ENCODE measurements around the gene OR2AG2. TPM values are rescaled to one million over a fixed set of nuclear protein-coding genes. Genes with fewer than 3 reads are reported as not detected.

The OR2AG2 gene
- total and polyA plus RNA-seq, 9 of the 15 experiments (the other 6 are each of a cell fraction or from before 2014, with no cell fraction given): 0.15 to 0.91 (median 0.55) TPM

GRCh38 chr11:6737872-6738466 is 33.8 kb downstream of the OR2AG2 start (continued):
- TF ChIP-seq, protein P1, sequence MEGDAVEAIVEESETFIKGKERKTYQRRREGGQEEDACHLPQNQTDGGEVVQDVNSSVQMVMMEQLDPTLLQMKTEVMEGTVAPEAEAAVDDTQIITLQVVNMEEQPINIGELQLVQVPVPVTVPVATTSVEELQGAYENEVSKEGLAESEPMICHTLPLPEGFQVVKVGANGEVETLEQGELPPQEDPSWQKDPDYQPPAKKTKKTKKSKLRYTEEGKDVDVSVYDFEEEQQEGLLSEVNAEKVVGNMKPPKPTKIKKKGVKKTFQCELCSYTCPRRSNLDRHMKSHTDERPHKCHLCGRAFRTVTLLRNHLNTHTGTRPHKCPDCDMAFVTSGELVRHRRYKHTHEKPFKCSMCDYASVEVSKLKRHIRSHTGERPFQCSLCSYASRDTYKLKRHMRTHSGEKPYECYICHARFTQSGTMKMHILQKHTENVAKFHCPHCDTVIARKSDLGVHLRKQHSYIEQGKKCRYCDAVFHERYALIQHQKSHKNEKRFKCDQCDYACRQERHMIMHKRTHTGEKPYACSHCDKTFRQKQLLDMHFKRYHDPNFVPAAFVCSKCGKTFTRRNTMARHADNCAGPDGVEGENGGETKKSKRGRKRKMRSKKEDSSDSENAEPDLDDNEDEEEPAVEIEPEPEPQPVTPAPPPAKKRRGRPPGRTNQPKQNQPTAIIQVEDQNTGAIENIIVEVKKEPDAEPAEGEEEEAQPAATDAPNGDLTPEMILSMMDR (IDR thresholded peaks at IDR 0.05 in 2 of 3, conservative IDR thresholded peaks at IDR 0.05 in 1 of 3; ENCODE audit: insufficient read depth in 2 of 3, low read depth in 1 of 3, low read length in 3 of 3): peak; percentile 70 to 84 (median 80); a peak in 5 of 6 replicates
- TF ChIP-seq DEAF1 (CRISPR knock-in tag; IDR thresholded peaks at IDR 0.05) (peak; percentile 51; the same call in 1 of the 2 replicates), RCOR1 (IDR thresholded peaks at IDR 0.05; ENCODE audit: borderline replicate concordance in 1 of 2, low read depth in 2 of 2, low read length in 2 of 2) (peak in 1 of 2 experiments; percentile 36; a peak in 1 of 4 replicates), SMARCA4 (IDR thresholded peaks at IDR 0.05) (no peak), KAT7 (CRISPR knock-in tag; IDR thresholded peaks at IDR 0.05; ENCODE audit: borderline replicate concordance) (no peak), SOX6 (IDR thresholded peaks at IDR 0.05) (0 out of 2 replicates have a peak, but pooled peaks have one; percentile 20), ZNF12 (CRISPR knock-in tag; IDR thresholded peaks at IDR 0.05) (no peak), ZBTB1 (CRISPR knock-in tag; IDR thresholded peaks at IDR 0.05; ENCODE audit: borderline replicate concordance, low read depth) (no peak), ZNF134 (CRISPR knock-in tag; conservative IDR thresholded peaks at IDR 0.05) (no peak), HCFC1 (IDR thresholded peaks at IDR 0.05; ENCODE audit: low read depth, low read length) (no peak)
- TF ChIP-seq, protein P2, sequence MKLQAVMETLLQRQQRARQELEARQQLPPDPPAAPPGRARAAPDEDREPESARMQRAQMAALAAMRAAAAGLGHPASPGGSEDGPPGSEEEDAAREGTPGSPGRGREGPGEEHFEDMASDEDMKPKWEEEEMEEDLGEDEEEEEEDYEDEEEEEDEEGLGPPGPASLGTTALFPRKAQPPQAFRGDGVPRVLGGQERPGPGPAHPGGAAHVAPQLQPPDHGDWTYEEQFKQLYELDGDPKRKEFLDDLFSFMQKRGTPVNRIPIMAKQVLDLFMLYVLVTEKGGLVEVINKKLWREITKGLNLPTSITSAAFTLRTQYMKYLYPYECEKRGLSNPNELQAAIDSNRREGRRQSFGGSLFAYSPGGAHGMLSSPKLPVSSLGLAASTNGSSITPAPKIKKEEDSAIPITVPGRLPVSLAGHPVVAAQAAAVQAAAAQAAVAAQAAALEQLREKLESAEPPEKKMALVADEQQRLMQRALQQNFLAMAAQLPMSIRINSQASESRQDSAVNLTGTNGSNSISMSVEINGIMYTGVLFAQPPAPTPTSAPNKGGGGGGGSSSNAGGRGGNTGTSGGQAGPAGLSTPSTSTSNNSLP (IDR thresholded peaks at IDR 0.05; ENCODE audit: borderline replicate concordance, low read depth, low read length): peak; percentile 61; the same call in 1 of the 2 replicates
- TF ChIP-seq, protein P3, sequence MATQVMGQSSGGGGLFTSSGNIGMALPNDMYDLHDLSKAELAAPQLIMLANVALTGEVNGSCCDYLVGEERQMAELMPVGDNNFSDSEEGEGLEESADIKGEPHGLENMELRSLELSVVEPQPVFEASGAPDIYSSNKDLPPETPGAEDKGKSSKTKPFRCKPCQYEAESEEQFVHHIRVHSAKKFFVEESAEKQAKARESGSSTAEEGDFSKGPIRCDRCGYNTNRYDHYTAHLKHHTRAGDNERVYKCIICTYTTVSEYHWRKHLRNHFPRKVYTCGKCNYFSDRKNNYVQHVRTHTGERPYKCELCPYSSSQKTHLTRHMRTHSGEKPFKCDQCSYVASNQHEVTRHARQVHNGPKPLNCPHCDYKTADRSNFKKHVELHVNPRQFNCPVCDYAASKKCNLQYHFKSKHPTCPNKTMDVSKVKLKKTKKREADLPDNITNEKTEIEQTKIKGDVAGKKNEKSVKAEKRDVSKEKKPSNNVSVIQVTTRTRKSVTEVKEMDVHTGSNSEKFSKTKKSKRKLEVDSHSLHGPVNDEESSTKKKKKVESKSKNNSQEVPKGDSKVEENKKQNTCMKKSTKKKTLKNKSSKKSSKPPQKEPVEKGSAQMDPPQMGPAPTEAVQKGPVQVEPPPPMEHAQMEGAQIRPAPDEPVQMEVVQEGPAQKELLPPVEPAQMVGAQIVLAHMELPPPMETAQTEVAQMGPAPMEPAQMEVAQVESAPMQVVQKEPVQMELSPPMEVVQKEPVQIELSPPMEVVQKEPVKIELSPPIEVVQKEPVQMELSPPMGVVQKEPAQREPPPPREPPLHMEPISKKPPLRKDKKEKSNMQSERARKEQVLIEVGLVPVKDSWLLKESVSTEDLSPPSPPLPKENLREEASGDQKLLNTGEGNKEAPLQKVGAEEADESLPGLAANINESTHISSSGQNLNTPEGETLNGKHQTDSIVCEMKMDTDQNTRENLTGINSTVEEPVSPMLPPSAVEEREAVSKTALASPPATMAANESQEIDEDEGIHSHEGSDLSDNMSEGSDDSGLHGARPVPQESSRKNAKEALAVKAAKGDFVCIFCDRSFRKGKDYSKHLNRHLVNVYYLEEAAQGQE (IDR thresholded peaks at IDR 0.05; ENCODE audit: borderline replicate concordance): peak; percentile 78; the same call in 1 of the 2 replicates
- TF ChIP-seq, protein P3 (CRISPR knock-in tag; IDR thresholded peaks at IDR 0.05; ENCODE audit: low read depth): no peak

All from K562 (cell line).